Neutrophil (primary cell): ENCODE results near the gene SH2D1A.
"Not testable (repeated sequence)": the region's sequence is repeated elsewhere in the genome, so short reads cannot be mapped to it uniquely, and the experiment has no call there.

Source experiments
- H3K27ac ChIP-seq: fragments of 200-600 bp; sonication (generic); 2 replicates; pipeline ENCODE4 v1.5.1; 2016; ENCODE audit warnings: mild to moderate bottlenecking, moderate library complexity
- H3K27me3 ChIP-seq: fragments of 200-600 bp; sonication (generic); 2 replicates; pipeline ENCODE4 v1.6.0; 2016; ENCODE audit warnings: mild to moderate bottlenecking
- H3K36me3 ChIP-seq: fragments of 200-600 bp; sonication (generic); 2 replicates; pipeline ENCODE4 v1.5.1; 2017
- H3K4me1 ChIP-seq, 2 experiments: fragments of 200-600 bp in 1 of 2; sonication (generic) in 1 of 2; 1 replicate in 1 of 2; 2 replicates in 1 of 2; pipeline versions ENCODE4 v1.5.1 to v1.6.1; 2013 to 2016; ENCODE audit warnings: low read depth in 1 of 2, low read length in 1 of 2, mild to moderate bottlenecking in 1 of 2, moderate library complexity in 1 of 2; ENCODE audit not compliant: control insufficient read depth in 1 of 2, insufficient read depth in 1 of 2
- H3K4me3 ChIP-seq, 2 experiments: fragments of 200-600 bp in 1 of 2; sonication (generic) in 1 of 2; 1 replicate in 1 of 2; 2 replicates in 1 of 2; pipeline ENCODE4 v1.5.1; 2013 to 2016; ENCODE audit warnings: low read depth in 1 of 2, low read length in 1 of 2, mild to moderate bottlenecking in 1 of 2, moderate library complexity in 1 of 2
- H3K9me3 ChIP-seq: fragments of 200-600 bp; sonication (generic); 2 replicates; pipeline ENCODE4 v1.5.1; 2016
- CTCF ChIP-seq: fragments of 200-600 bp; sonication (generic); IDR thresholded peaks from 2 replicates; pipeline ENCODE4 v1.5.1; 2016; ENCODE audit warnings: antibody characterized with exemption

SH2D1A gene

GRCh38 chrX:124395145-124395880 lies 49.0 kb downstream of the SH2D1A start:
- no peak overlapping the region for H3K27ac ChIP-seq
- no peaks in the 10 kb centered on the region for H3K27me3 ChIP-seq
- no peaks in the 10 kb centered on the region for H3K36me3 ChIP-seq
- no peak for TF ChIP-seq CTCF
- no peaks in the 10 kb centered on the region for H3K9me3 ChIP-seq
- peaks cover 0 to 2% of the 10 kb centered on the region in 2 experiments for H3K4me1 ChIP-seq
- H3K4me3 ChIP-seq: no peak overlapping the region

- no peaks in the 10 kb centered on the region for H3K27me3 ChIP-seq
- TF ChIP-seq CTCF: no peak
- no peaks in the 10 kb centered on the region for H3K9me3 ChIP-seq
- no peak overlapping the region for H3K4me3 ChIP-seq
- H3K27ac ChIP-seq: no peak overlapping the region
- no peaks in the 10 kb centered on the region for H3K36me3 ChIP-seq
- no peaks in the 10 kb centered on the region for H3K4me1 ChIP-seq
Measured at GRCh38 chrX:124401696-124402095, 55.3 kb downstream of the SH2D1A start.

- H3K9me3 ChIP-seq: no peaks in the 10 kb centered on the region
- no peak overlapping the region for H3K27ac ChIP-seq
- TF ChIP-seq CTCF: no peak
- H3K27me3 ChIP-seq: no peaks in the 10 kb centered on the region
- H3K36me3 ChIP-seq: no peaks in the 10 kb centered on the region
- H3K4me3 ChIP-seq: no peak overlapping the region
- no peaks in the 10 kb centered on the region for H3K4me1 ChIP-seq
Measured at GRCh38 chrX:124405868-124406267, 59.5 kb downstream of the SH2D1A start.

GRCh38 chrX:124406294-124407014 lies 60.1 kb downstream of the SH2D1A start:
- Histone ChIP-seq H3K4me1 (no peaks in the 10 kb centered on the region), H3K9me3 (no peaks in the 10 kb centered on the region), H3K27me3 (no peaks in the 10 kb centered on the region), H3K4me3 (no peak overlapping the region), H3K36me3 (no peaks in the 10 kb centered on the region), H3K27ac (no peak overlapping the region)
- no peak for TF ChIP-seq CTCF

GRCh38 chrX:124407226-124407625 lies 60.9 kb downstream of the SH2D1A start:
- Histone ChIP-seq H3K4me1 (no peaks in the 10 kb centered on the region), H3K27me3 (no peaks in the 10 kb centered on the region), H3K9me3 (no peaks in the 10 kb centered on the region), H3K36me3 (no peaks in the 10 kb centered on the region), H3K4me3 (no peak overlapping the region), H3K27ac (no peak overlapping the region)
- TF ChIP-seq CTCF: no peak

- not testable (repeated sequence) for H3K4me1 ChIP-seq, H3K27ac ChIP-seq, H3K4me3 ChIP-seq, H3K36me3 ChIP-seq, H3K27me3 ChIP-seq, H3K9me3 ChIP-seq
Measured at GRCh38 chrX:124408380-124408779, 62.0 kb downstream of the SH2D1A start.
